Astrocyte of the cerebellum (primary cell): ENCODE results near the gene PDE6A.
"Not testable (repeated sequence)": the region's sequence is repeated elsewhere in the genome, so short reads cannot be mapped to it uniquely, and the experiment has no call there.

Source experiments
- DNase-seq: peaks from one replicate; pipeline ENCODE4 v3.0.0-alpha.2; 2011; ENCODE audit warnings: low read depth
- H3K4me3 ChIP-seq: 2 replicates; pipeline ENCODE4 v1.5.1; 2011; ENCODE audit warnings: mild to moderate bottlenecking, low read depth, low read length, moderate library complexity
- in situ Hi-C: cut with HindIII; loops from 2 replicates; pipeline ENCODE4 v1.10.0; 2017; ENCODE audit warnings: low sequenced_read_pairs
- TF ChIP-seq, protein P1 (sequence below): IDR thresholded peaks from 2 replicates; pipeline ENCODE4 v1.5.1; 2012; ENCODE audit warnings: low read length, low read depth, moderate library complexity, mild to moderate bottlenecking; ENCODE audit errors: missing control alignments

Gene PDE6A

GRCh38 chr5:149888280-149888679 lies 56.3 kb downstream of the PDE6A start:
- H3K4me3 ChIP-seq = no peak overlapping the region
- in situ Hi-C loops = no loop called here
- TF ChIP-seq, protein P1, sequence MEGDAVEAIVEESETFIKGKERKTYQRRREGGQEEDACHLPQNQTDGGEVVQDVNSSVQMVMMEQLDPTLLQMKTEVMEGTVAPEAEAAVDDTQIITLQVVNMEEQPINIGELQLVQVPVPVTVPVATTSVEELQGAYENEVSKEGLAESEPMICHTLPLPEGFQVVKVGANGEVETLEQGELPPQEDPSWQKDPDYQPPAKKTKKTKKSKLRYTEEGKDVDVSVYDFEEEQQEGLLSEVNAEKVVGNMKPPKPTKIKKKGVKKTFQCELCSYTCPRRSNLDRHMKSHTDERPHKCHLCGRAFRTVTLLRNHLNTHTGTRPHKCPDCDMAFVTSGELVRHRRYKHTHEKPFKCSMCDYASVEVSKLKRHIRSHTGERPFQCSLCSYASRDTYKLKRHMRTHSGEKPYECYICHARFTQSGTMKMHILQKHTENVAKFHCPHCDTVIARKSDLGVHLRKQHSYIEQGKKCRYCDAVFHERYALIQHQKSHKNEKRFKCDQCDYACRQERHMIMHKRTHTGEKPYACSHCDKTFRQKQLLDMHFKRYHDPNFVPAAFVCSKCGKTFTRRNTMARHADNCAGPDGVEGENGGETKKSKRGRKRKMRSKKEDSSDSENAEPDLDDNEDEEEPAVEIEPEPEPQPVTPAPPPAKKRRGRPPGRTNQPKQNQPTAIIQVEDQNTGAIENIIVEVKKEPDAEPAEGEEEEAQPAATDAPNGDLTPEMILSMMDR = no peak
- no peak for DNase-seq

GRCh38 chr5:149887622-149888183 lies 56.9 kb downstream of the PDE6A start:
- peak; percentile 96 for DNase-seq

GRCh38 chr5:149886692-149887470 lies 57.7 kb downstream of the PDE6A start:
- no peak overlapping the region for H3K4me3 ChIP-seq
- peak; percentile 67 for DNase-seq
- TF ChIP-seq, protein P1 = no peak
- in situ Hi-C loops = no loop called here

More at GRCh38 chr5:149887622-149888183, 56.9 kb downstream of the PDE6A start:
- H3K4me3 ChIP-seq = no peak overlapping the region
- TF ChIP-seq, protein P1 = no peak
- in situ Hi-C loops = no loop called here

GRCh38 chr5:149886060-149886459 lies 58.5 kb downstream of the PDE6A start:
- TF ChIP-seq, protein P1 = no peak
- in situ Hi-C loops = no loop called here
- H3K4me3 ChIP-seq = no peak overlapping the region
- DNase-seq = peak; percentile 74

- no peak for DNase-seq
- no peak overlapping the region for H3K4me3 ChIP-seq
- in situ Hi-C loops = no loop called here
- TF ChIP-seq, protein P1 = no peak
Observed at GRCh38 chr5:149885513-149885912, 59.1 kb downstream of the PDE6A start.

GRCh38 chr5:149883550-149883949 lies 61.0 kb downstream of the PDE6A start:
- no peak for DNase-seq
- in situ Hi-C loops = no loop called here
- TF ChIP-seq, protein P1 = no peak
- no peak overlapping the region for H3K4me3 ChIP-seq

GRCh38 chr5:149882633-149883032 lies 62.0 kb downstream of the PDE6A start:
- in situ Hi-C loops, DNase-seq, H3K4me3 ChIP-seq: not testable (repeated sequence)
